GM23248 (cell line): ENCODE measurements around the gene PRKCA.

Source experiments
- EZH2 ChIP-seq: fragments of 200-600 bp; sonication (generic); IDR thresholded peaks from 2 replicates; pipeline ENCODE4 v1.6.1; 2018; ENCODE audit warnings: antibody characterized with exemption, mild to moderate bottlenecking; ENCODE audit not compliant: insufficient read depth, poor library complexity, severe bottlenecking
- EZH2phosphoT487 ChIP-seq: fragments of 200-600 bp; sonication (generic); IDR thresholded peaks from 2 replicates; pipeline ENCODE4 v1.6.1; 2018; ENCODE audit warnings: antibody characterized with exemption, moderate library complexity, mild to moderate bottlenecking, low read depth; ENCODE audit not compliant: insufficient read depth

GRCh38 chr17:66399441-66399840 is 97.0 kb downstream of the PRKCA start:
- TF ChIP-seq EZH2: no peak
- TF ChIP-seq EZH2phosphoT487: no peak
